ENCODE results near the gene DNA2. TPM values are rescaled to one million over a fixed set of nuclear protein-coding genes. Genes with fewer than 3 reads are reported as not detected.

Gene DNA2
- total and polyA plus RNA-seq, 8 donors = 0.31 to 16.3 (median 5.7) TPM

DNA sequence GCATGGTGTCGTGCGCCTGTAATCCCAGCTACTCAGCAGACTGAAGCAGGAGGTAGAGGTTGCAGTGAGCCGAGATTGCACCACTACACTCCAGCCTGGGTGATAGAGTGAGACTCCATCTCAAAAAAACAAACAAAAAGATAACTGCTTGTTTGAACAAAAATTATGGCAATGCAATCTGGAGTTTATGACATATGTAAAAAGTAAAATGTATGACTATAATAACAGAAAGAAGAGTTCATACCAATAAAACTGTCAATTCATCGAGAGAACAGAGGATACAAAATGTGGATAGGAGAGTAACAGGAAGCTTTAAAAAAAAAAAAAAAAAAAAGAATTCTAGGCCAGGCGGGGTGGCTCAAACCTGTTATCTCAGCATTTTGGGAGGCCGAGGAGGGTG, 36.3 kb upstream of the DNA2 start:
- no peak for DNase-seq
- Histone ChIP-seq H3K27ac (no peak overlapping the region), H3K4me3 (no peak overlapping the region), H3K9me3 (no peaks in the 10 kb centered on the region), H3K36me3 (peaks cover 7 to 67% (median 45%) of the 10 kb centered on the region in 4 donors), H3K4me1 (no peaks in the 10 kb centered on the region), H3K27me3 (no peaks in the 10 kb centered on the region)
- 79 to 92% (median 91%) methylated on average over 6 of the region's 6 CpGs for WGBS, 5 donors
- TF ChIP-seq POLR2A (IDR thresholded peaks at IDR 0.05) (no peak), POLR2AphosphoS5 (IDR thresholded peaks at IDR 0.05) (no peak)
- TF ChIP-seq, protein P1, sequence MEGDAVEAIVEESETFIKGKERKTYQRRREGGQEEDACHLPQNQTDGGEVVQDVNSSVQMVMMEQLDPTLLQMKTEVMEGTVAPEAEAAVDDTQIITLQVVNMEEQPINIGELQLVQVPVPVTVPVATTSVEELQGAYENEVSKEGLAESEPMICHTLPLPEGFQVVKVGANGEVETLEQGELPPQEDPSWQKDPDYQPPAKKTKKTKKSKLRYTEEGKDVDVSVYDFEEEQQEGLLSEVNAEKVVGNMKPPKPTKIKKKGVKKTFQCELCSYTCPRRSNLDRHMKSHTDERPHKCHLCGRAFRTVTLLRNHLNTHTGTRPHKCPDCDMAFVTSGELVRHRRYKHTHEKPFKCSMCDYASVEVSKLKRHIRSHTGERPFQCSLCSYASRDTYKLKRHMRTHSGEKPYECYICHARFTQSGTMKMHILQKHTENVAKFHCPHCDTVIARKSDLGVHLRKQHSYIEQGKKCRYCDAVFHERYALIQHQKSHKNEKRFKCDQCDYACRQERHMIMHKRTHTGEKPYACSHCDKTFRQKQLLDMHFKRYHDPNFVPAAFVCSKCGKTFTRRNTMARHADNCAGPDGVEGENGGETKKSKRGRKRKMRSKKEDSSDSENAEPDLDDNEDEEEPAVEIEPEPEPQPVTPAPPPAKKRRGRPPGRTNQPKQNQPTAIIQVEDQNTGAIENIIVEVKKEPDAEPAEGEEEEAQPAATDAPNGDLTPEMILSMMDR (IDR thresholded peaks at IDR 0.05) = no peak
- intact Hi-C loops (cut with DNase I; ENCODE audit: low total_unique reads) = no loop called here

DNA sequence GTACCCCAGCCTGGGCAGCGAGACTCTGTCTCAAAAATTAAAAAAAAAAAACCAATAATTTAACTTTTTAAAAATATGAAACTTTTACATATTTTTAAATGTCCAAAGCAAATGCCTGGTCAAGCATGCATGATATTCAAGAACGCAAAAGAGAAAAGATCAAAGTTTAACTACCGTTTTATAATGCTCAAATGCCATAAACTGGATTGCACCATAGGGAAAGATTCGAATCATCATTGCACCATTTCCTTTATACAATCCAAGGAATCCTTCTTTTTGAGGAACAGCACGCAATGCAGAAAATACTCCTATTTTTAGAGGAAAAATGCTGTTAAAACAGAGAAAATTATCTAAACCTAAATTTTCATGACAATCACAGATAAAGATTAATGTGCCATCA, 34.6 kb upstream of the DNA2 start:
- WGBS, 5 donors = 88 to 97% (median 93%) methylated on average over 5 of the region's 5 CpGs
- Histone ChIP-seq H3K4me1 (no peaks in the 10 kb centered on the region), H3K27ac (no peak overlapping the region), H3K9me3 (no peaks in the 10 kb centered on the region), H3K27me3 (no peaks in the 10 kb centered on the region), H3K36me3 (peaks cover 7 to 73% (median 47%) of the 10 kb centered on the region in 4 donors), H3K4me3 (no peak overlapping the region)
- no peak for DNase-seq
- intact Hi-C loops (cut with DNase I; ENCODE audit: low total_unique reads) = no loop called here
- TF ChIP-seq, protein P1 (IDR thresholded peaks at IDR 0.05) = no peak
- no peak for TF ChIP-seq POLR2AphosphoS5 (IDR thresholded peaks at IDR 0.05)
- TF ChIP-seq POLR2A (IDR thresholded peaks at IDR 0.05) = no peak
- TF ChIP-seq EP300 (IDR thresholded peaks at IDR 0.05) = no peak

DNA sequence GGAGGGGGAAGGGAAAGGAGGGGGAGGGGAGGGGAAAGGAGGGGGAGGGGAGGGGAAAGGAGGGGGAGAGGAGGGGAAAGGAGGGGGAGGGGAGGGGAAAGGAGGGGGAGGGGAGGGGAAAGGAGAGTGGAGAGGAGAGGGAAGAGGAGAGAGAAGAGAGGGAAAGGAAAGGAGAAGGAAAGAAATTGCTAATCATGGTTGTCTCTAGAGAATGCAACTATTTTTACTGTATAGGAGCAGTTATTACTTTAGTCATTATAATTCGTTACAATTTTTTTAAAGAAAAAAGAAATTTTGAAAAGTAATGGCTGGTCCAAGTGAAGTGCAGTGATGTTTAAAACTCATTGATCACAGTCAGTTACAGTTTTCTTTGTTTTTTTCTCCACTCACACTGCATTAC, 31.1 kb upstream of the DNA2 start:
- peaks cover 22 to 89% (median 70%) of the 10 kb centered on the region in 4 donors for H3K36me3 ChIP-seq
- no peak for DNase-seq
- TF ChIP-seq EP300 (IDR thresholded peaks at IDR 0.05) = no peak
- no peak for TF ChIP-seq POLR2AphosphoS5 (IDR thresholded peaks at IDR 0.05)
- TF ChIP-seq, protein P1 (IDR thresholded peaks at IDR 0.05) = no peak
- no peak for TF ChIP-seq POLR2A (IDR thresholded peaks at IDR 0.05)
- intact Hi-C loops (cut with DNase I; ENCODE audit: low total_unique reads) = no loop called here
- no peak overlapping the region for H3K4me3 ChIP-seq
- no peaks in the 10 kb centered on the region for H3K27me3 ChIP-seq
- H3K27ac ChIP-seq = no peak overlapping the region
- WGBS, 5 donors = 82 to 100% (median 90%) methylated on average over 1 of the region's 1 CpG
- H3K9me3 ChIP-seq = no peaks in the 10 kb centered on the region
- no peaks in the 10 kb centered on the region for H3K4me1 ChIP-seq

DNA sequence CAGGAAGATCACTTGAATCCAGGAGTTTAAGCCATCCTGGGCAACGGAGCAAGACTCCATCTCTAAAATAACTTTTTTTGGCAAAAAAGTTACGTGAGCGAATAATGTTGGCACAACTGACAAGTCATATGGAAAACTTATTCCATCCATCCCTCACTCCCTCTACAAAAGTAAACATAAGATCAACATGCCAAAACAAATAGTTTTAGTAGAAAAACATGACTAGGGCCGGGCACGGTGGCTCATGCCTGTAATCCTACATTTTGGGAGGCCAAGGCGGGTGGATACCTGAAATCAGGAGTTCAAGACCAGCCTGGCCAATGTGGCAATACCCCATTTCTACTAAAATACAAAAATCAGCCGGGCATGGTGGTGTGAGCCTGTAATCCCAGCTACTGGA, 29.9 kb upstream of the DNA2 start:
- WGBS, 5 donors = 59 to 76% (median 71%) methylated on average over 7 of the region's 7 CpGs
- Histone ChIP-seq H3K9me3 (no peaks in the 10 kb centered on the region), H3K27me3 (no peaks in the 10 kb centered on the region), H3K4me3 (no peak overlapping the region), H3K27ac (no peak overlapping the region), H3K36me3 (peaks cover 25 to 95% (median 81%) of the 10 kb centered on the region in 4 donors), H3K4me1 (no peaks in the 10 kb centered on the region)
- no peak for TF ChIP-seq EP300 (IDR thresholded peaks at IDR 0.05)
- TF ChIP-seq, protein P1 (IDR thresholded peaks at IDR 0.05) = no peak
- no peak for TF ChIP-seq POLR2A (IDR thresholded peaks at IDR 0.05)
- TF ChIP-seq POLR2AphosphoS5 (IDR thresholded peaks at IDR 0.05) = no peak
- no peak for DNase-seq
- intact Hi-C loops (cut with DNase I; ENCODE audit: low total_unique reads) = no loop called here

Measured in stomach (tissue), 9 donors.